Endothelial cell of umbilical vein (primary cell): ENCODE measurements around the gene CTTN. TPM values are rescaled to one million over a fixed set of nuclear protein-coding genes. Genes with fewer than 3 reads are reported as not detected.

Experiments
- BruUV-seq: library from RNA; stranded (reverse); fragments of 400-500 nt; replicated peaks from 2 replicates; lab custom pipeline; 2021; lab: Mats Ljungman, UMichigan
- CTCF ChIA-PET: fragments of 300-600, 350-600 bp; sonication (Branson Sonifier 250); formaldehyde crosslinking; loops from one replicate; lab custom pipeline; 2021; ENCODE audit warnings: antibody characterized with exemption, inconsistent platforms; lab: Charles Lee
- POLR2A ChIA-PET: fragments of 300-600, 350-600 bp; sonication (Branson Sonifier 250); formaldehyde crosslinking; loops from one replicate; lab custom pipeline; 2021; ENCODE audit warnings: antibody characterized with exemption, inconsistent platforms; lab: Charles Lee
- DNase-seq: peaks from one replicate; pipeline ENCODE4 v3.0.0-alpha.2; 2011; ENCODE audit warnings: low read depth, low spot score
- FAIRE-seq: peaks from 2 replicates; lab custom pipeline; 2011; peaks lifted over from hg19 to GRCh38; lab: Jason Lieb, UNC
- H2AFZ ChIP-seq: 2 replicates; pipeline ENCODE4 v1.6.0; 2012; ENCODE audit warnings: low read depth, low read length, control low read depth, inconsistent platforms
- H3K27ac ChIP-seq: 2 replicates; pipeline ENCODE4 v1.5.1; 2011; ENCODE audit warnings: low read depth, mild to moderate bottlenecking, control low read depth, low read length, moderate library complexity; ENCODE audit not compliant: insufficient read depth
- H3K27me3 ChIP-seq, 2 experiments: 2 replicates each; pipeline versions ENCODE4 v1.6.0 to v1.6.1; 2011; ENCODE audit warnings: low read length in 2 of 2, mixed read lengths in 1 of 2; ENCODE audit not compliant: control insufficient read depth in 2 of 2, insufficient read depth in 2 of 2
- H3K36me3 ChIP-seq, 2 experiments: 2 replicates in 1 of 2; 3 replicates in 1 of 2; pipeline ENCODE4 v1.5.1; 2011; ENCODE audit warnings: low read length in 2 of 2, mild to moderate bottlenecking in 1 of 2, moderate library complexity in 1 of 2; ENCODE audit not compliant: control insufficient read depth in 2 of 2, insufficient read depth in 2 of 2; ENCODE audit errors: extremely low read depth in 1 of 2
- H3K4me1 ChIP-seq: 3 replicates; pipeline ENCODE4 v1.5.1; 2011; ENCODE audit warnings: mild to moderate bottlenecking, low read length; ENCODE audit not compliant: control insufficient read depth, insufficient read depth; ENCODE audit errors: extremely low read depth
- H3K4me2 ChIP-seq: 2 replicates; pipeline ENCODE4 v1.6.1; 2011; ENCODE audit warnings: low read length, control low read depth, mixed read lengths; ENCODE audit not compliant: insufficient read depth
- H3K4me3 ChIP-seq, 3 experiments: fragments of 200-600 bp in 1 of 3; sonication (generic), shearing (Covaris generic) in 1 of 3; replicated peaks in 1 of 3; 2 replicates each; pipeline ENCODE4 v1.5.1; 2011 to 2016; ENCODE audit warnings: control low read depth in 3 of 3, low read length in 3 of 3, mild to moderate bottlenecking in 2 of 3, inconsistent platforms in 1 of 3, low read depth in 1 of 3, moderate library complexity in 1 of 3; ENCODE audit not compliant: insufficient read depth in 1 of 3
- H3K79me2 ChIP-seq: 2 replicates; pipeline ENCODE4 v1.6.0; 2012; ENCODE audit warnings: low read length, inconsistent platforms; ENCODE audit not compliant: control insufficient read depth, insufficient read depth
- H3K9ac ChIP-seq: replicated peaks from 2 replicates; pipeline ENCODE3; 2011; ENCODE audit warnings: low read length, control low read depth; ENCODE audit not compliant: insufficient read depth; ENCODE audit errors: extremely low read depth
- H3K9me1 ChIP-seq: replicated peaks from 3 replicates; pipeline ENCODE4 v1.6.0; 2011; ENCODE audit warnings: mild to moderate bottlenecking, low read length; ENCODE audit not compliant: control insufficient read depth, insufficient read depth; ENCODE audit errors: extremely low read depth
- H3K9me3 ChIP-seq: replicated peaks from 2 replicates; pipeline ENCODE4 v1.5.1; 2012; ENCODE audit warnings: low read length, inconsistent platforms; ENCODE audit not compliant: control insufficient read depth, insufficient read depth
- H4K20me1 ChIP-seq: replicated peaks from 2 replicates; pipeline ENCODE3; 2011; ENCODE audit warnings: mild to moderate bottlenecking, low read length; ENCODE audit not compliant: control insufficient read depth, insufficient read depth; ENCODE audit errors: extremely low read depth
- CTCF ChIP-seq, 2 donors: IDR thresholded peaks; 1 replicate in 1 of 2; 2 replicates in 1 of 2; pipeline ENCODE4 v1.5.1; 2011; ENCODE audit warnings: low read length in 2 of 2, mild to moderate bottlenecking in 2 of 2, moderate library complexity in 2 of 2, control low read depth in 1 of 2, inconsistent platforms in 1 of 2, low read depth in 1 of 2; ENCODE audit not compliant: insufficient read depth in 1 of 2; ENCODE audit errors: extremely low read depth in 1 of 2
- EZH2 ChIP-seq: IDR thresholded peaks from 2 replicates; pipeline ENCODE4 v1.6.1; 2012; ENCODE audit warnings: borderline replicate concordance, low read depth, mild to moderate bottlenecking, moderate library complexity, low read length, inconsistent platforms; ENCODE audit not compliant: severe bottlenecking
- FOS ChIP-seq: IDR thresholded peaks from 2 replicates; pipeline ENCODE4 v1.6.1; 2011; ENCODE audit warnings: mild to moderate bottlenecking, low read length, moderate library complexity, borderline replicate concordance; ENCODE audit not compliant: insufficient read depth
- GATA2 ChIP-seq: IDR thresholded peaks from 2 replicates; pipeline ENCODE4 v1.7.0; 2011; ENCODE audit warnings: low read depth, mild to moderate bottlenecking, moderate library complexity, mixed read lengths, low read length; ENCODE audit not compliant: insufficient read length, insufficient read depth
- JUN ChIP-seq: IDR thresholded peaks from 2 replicates; pipeline ENCODE4 v1.6.1; 2011; ENCODE audit warnings: borderline replicate concordance, low read depth; ENCODE audit not compliant: insufficient read length, insufficient read depth
- dilution Hi-C: fragments of 300-500 bp; cut with MboI; formaldehyde crosslinking; loops from one replicate; pipeline ENCODE4 v1.15.0; 2019; ENCODE audit warnings: low sequenced_read_pairs; ENCODE audit not compliant: extremely low pct_ligation_motif_present
- intact Hi-C: fragments of 100-400 bp; cut with micrococcal nuclease; formaldehyde crosslinking; loops from one replicate; pipeline ENCODE4 v1.10.0; 2022
- polyA plus RNA-seq, 4 experiments: library from polyadenylated mRNA; depleted of rRNA in 3 of 4; stranded (reverse) in 3 of 4; unstranded in 1 of 4; fragments of >200 nt; gene quantifications; 2 replicates each; pipeline versions ENCODE4 v1.2.1 to v1.2.3, GENCODE V29; 2011 to 2012; ENCODE audit warnings: missing spikeins in 1 of 4
- total RNA-seq: library from RNA; stranded (reverse); gene quantifications from 2 replicates; pipeline ENCODE4 v1.2.3, GENCODE V29; 2021
- TF ChIP-seq, protein P1 (sequence below): IDR thresholded peaks from 2 replicates; pipeline ENCODE4 v1.6.1; 2011; ENCODE audit not compliant: insufficient read depth, insufficient read length

CTTN gene
- total and polyA plus RNA-seq, 2 donors (not counting 3 experiments of a cell fraction or from before 2014, with no cell fraction given): 161 to 330 TPM

DNA sequence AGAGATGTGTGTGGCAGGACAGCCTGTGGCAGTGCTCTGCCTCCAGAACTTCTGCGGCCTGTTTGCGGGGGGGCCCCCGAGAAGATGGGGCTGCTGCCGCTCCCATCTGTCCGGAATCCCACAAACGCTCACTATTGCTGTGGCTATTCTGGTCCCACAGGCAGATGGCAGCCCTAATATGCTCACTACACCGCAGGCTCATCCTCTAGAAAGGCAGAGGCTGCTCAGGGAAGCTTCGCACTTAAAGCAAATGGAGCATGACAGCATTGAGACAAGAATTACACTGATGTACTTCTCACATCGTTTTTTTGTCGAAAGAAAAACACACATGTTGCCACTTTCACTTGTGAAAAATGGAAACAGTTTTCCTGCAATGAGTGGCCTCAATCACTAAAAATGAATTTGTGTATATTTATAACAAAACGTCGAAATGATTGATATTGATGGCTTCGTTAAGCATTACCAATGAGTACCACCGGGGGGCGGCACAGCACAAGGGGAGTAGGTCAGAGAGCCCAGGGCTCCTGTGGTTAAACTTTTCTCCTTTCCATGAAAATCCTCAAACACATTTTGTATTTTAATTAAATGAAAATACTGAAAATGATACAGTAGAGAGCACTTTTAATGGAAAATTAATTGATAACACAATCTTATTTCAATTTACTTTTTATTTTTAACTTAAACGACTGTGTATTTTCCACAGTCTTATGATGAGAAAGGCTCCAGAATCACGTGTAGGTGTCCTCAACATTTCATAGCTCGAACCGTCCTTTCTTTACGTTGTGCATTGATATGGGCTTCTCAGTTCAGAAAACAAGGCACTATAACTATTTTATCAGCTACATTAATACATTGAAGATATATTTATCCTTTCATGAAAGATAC, 69.1 kb downstream of the CTTN start:
- Histone ChIP-seq H3K27ac (no peak overlapping the region), H3K36me3 (no peaks in the 10 kb centered on the region), H3K79me2 (no peaks in the 10 kb centered on the region), H2AFZ (no peak overlapping the region), H4K20me1 (no peaks in the 10 kb centered on the region), H3K4me3 (no peak overlapping the region), H3K27me3 (no peaks in the 10 kb centered on the region), H3K9ac (no peak overlapping the region), H3K4me1 (no peaks in the 10 kb centered on the region), H3K9me3 (no peaks in the 10 kb centered on the region), H3K9me1 (no peaks in the 10 kb centered on the region), H3K4me2 (no peak overlapping the region)
- CTCF ChIA-PET: interaction anchor here (0.7 to 4.1 kb wide), 6 partner anchors 9 to 1096 kb away, joined by 3 to 35 read pairs (median 4); partner anchors contain the start of gene NADSYN1
- intact Hi-C loops: loop anchor here (1.0 to 5.0 kb wide), 3 partner anchors 785 to 1096 kb away; partner anchors contain the start of gene SHANK2
- TF ChIP-seq FOS: no peak
- peak; percentile 70 to 87 for TF ChIP-seq CTCF (IDR thresholded peaks at IDR 0.05; ENCODE audit: extremely low read depth in 1 of 2, insufficient read depth in 1 of 2, low read depth in 1 of 2, low read length in 2 of 2)
- no peak for TF ChIP-seq GATA2
- no peak for TF ChIP-seq EZH2
- TF ChIP-seq, protein P1, sequence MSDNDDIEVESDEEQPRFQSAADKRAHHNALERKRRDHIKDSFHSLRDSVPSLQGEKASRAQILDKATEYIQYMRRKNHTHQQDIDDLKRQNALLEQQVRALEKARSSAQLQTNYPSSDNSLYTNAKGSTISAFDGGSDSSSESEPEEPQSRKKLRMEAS: no peak
- no peak for TF ChIP-seq JUN
- DNase-seq: peak; percentile 51
- dilution Hi-C loops: no loop called here
- POLR2A ChIA-PET: no interaction called here
- no TSS peak for BruUV-seq
- FAIRE-seq: peak; percentile 15
